Activated CD8-positive, alpha-beta memory T cell treated with anti-CD3 and anti-CD28 coated beads for 48 hours (primary cell): ENCODE measurements around the gene PNPLA2.

ENCODE experiments used
- DNase-seq, 3 experiments: peaks; one replicate each; pipeline ENCODE4 v3.0.0-alpha.2; 2020; ENCODE audit warnings: low read depth in 2 of 3, low spot score in 2 of 3

PNPLA2 gene

GRCh38 chr11:830295-831117 lies 11.8 kb downstream of the PNPLA2 start:
- DNase-seq, result peak in 1 of 3 experiments; percentile 52

GRCh38 chr11:831118-831864 lies 12.6 kb downstream of the PNPLA2 start:
- no peak for DNase-seq

- DNase-seq, result no peak
Observed at GRCh38 chr11:831961-832528, 13.3 kb downstream of the PNPLA2 start.

GRCh38 chr11:832529-833113 lies 13.9 kb downstream of the PNPLA2 start, which contains the start of gene CD151:
TSS of gene CD151 (plus strand) at chr11:832952. CDS start at chr11:836070, 3,118 bp downstream.
- DNase-seq, result no peak

GRCh38 chr11:833114-833791 lies 14.5 kb downstream of the PNPLA2 start:
- DNase-seq, result no peak

- no peak for DNase-seq
Observed at GRCh38 chr11:833849-834311, 15.2 kb downstream of the PNPLA2 start.

- DNase-seq, result no peak
Observed at GRCh38 chr11:834371-835316, 15.9 kb downstream of the PNPLA2 start.

GRCh38 chr11:836274-836673 lies 17.6 kb downstream of the PNPLA2 start:
- DNase-seq, result no peak

GRCh38 chr11:836700-837099 lies 18.0 kb downstream of the PNPLA2 start:
- no peak for DNase-seq

- no peak for DNase-seq
Observed at GRCh38 chr11:837189-837989, 18.7 kb downstream of the PNPLA2 start.

GRCh38 chr11:837990-838307 lies 19.2 kb downstream of the PNPLA2 start:
- DNase-seq, result no peak

- no peak for DNase-seq
Observed at GRCh38 chr11:838441-839279, 19.9 kb downstream of the PNPLA2 start.

- no peak for DNase-seq
Observed at GRCh38 chr11:839280-839623, 20.5 kb downstream of the PNPLA2 start.

- DNase-seq, result no peak
Observed at GRCh38 chr11:839875-840617, 21.3 kb downstream of the PNPLA2 start.

GRCh38 chr11:841981-842369 lies 23.3 kb downstream of the PNPLA2 start:
- DNase-seq, result no peak

- DNase-seq, result peak; percentile 72 to 86 (median 81)
Observed at GRCh38 chr11:842370-843002, 23.8 kb downstream of the PNPLA2 start, which contains the start of the genes POLR2L and TSPAN4. TSS of gene POLR2L (minus strand) at chr11:842529. CDS start at chr11:842508, 21 bp downstream. TSS of gene TSPAN4 (plus strand) at chr11:842852. CDS start at chr11:850305, 7,453 bp downstream.
